GM23338 (cell line): Measurements from ENCODE around the gene HOXB5. TPM values are rescaled to one million over a fixed set of nuclear protein-coding genes. Genes with fewer than 3 reads are reported as not detected.

ENCODE experiments used
- ATAC-seq: fragments of 200-7000 bp; cut with Tn5 transposase; 3 replicates; pipeline ENCODE4 v1.9.1; 2020
- DNase-seq: peaks from one replicate; pipeline ENCODE4 v3.0.0-alpha.2; 2015; ENCODE audit warnings: low spot score
- H2AFZ ChIP-seq: fragments of 200-600 bp; sonication (generic); 2 replicates; pipeline ENCODE4 v1.8.0; 2016; ENCODE audit warnings: antibody characterized with exemption, mild to moderate bottlenecking, moderate library complexity
- H3F3A ChIP-seq: fragments of 200-600 bp; sonication (generic); replicated peaks from 2 replicates; pipeline ENCODE4 v1.8.0; 2017; ENCODE audit warnings: antibody characterized with exemption, mixed run types, low read depth
- H3K27ac ChIP-seq: fragments of 200-600 bp; sonication (generic); 2 replicates; pipeline ENCODE4 v1.6.1; 2016; ENCODE audit warnings: low read depth
- H3K27me3 ChIP-seq: fragments of 200-600 bp; sonication (generic); 2 replicates; pipeline ENCODE4 v1.8.0; 2016; ENCODE audit warnings: mild to moderate bottlenecking, mixed run types, moderate library complexity; ENCODE audit not compliant: insufficient read depth
- H3K36me3 ChIP-seq: fragments of 200-600 bp; sonication (generic); 2 replicates; pipeline ENCODE4 v1.8.0; 2016; ENCODE audit warnings: mild to moderate bottlenecking; ENCODE audit not compliant: insufficient read depth
- H3K4me1 ChIP-seq: fragments of 200-600 bp; sonication (generic); 2 replicates; pipeline ENCODE4 v1.8.0; 2016; ENCODE audit warnings: mild to moderate bottlenecking, moderate library complexity; ENCODE audit not compliant: insufficient read depth
- H3K4me2 ChIP-seq: fragments of 200-600 bp; sonication (generic); 2 replicates; pipeline ENCODE4 v1.7.1; 2017; ENCODE audit warnings: mixed run types
- H3K4me3 ChIP-seq: fragments of 200-600 bp; sonication (generic); 2 replicates; pipeline ENCODE4 v1.6.1; 2016; ENCODE audit warnings: mixed run types
- H3K79me2 ChIP-seq: fragments of 200-600 bp; sonication (generic); replicated peaks from 2 replicates; pipeline ENCODE4 v1.8.0; 2017; ENCODE audit warnings: mild to moderate bottlenecking; ENCODE audit not compliant: insufficient read depth
- H3K9me2 ChIP-seq: fragments of 200-600 bp; sonication (generic); 2 replicates; pipeline ENCODE4 v1.8.0; 2017; ENCODE audit not compliant: insufficient read depth
- H4K20me1 ChIP-seq: fragments of 200-600 bp; sonication (generic); replicated peaks from 2 replicates; pipeline ENCODE4 v1.8.0; 2017; ENCODE audit warnings: mild to moderate bottlenecking; ENCODE audit not compliant: insufficient read depth
- H3K27ac Mint-ChIP-seq: 2 replicates; pipeline ENCODE4 v1.8.0; 2020; ENCODE audit warnings: inconsistent platforms, mild to moderate bottlenecking, moderate library complexity, mixed read lengths
- H3K27me3 Mint-ChIP-seq: 3 replicates; pipeline ENCODE4 v1.8.0; 2022; ENCODE audit warnings: low read depth, mild to moderate bottlenecking, moderate library complexity, mixed read lengths, inconsistent platforms; ENCODE audit not compliant: insufficient read depth, poor library complexity
- H3K36me3 Mint-ChIP-seq: 3 replicates; pipeline ENCODE4 v1.8.0; 2021; ENCODE audit warnings: low read depth, mild to moderate bottlenecking, inconsistent platforms, moderate library complexity, mixed read lengths
- H3K4me1 Mint-ChIP-seq: 3 replicates; pipeline ENCODE4 v1.8.0; 2020; ENCODE audit warnings: mild to moderate bottlenecking, inconsistent platforms, mixed read lengths
- H3K4me3 Mint-ChIP-seq: 3 replicates; pipeline ENCODE4 v1.8.0; 2021; ENCODE audit warnings: moderate library complexity, mild to moderate bottlenecking, inconsistent platforms, mixed read lengths
- H3K9me3 Mint-ChIP-seq: 3 replicates; pipeline ENCODE4 v1.8.0; 2020; ENCODE audit warnings: moderate library complexity, mild to moderate bottlenecking, inconsistent platforms, mixed read lengths
- CTCF ChIP-seq, 2 experiments: fragments of 200-600 bp in 1 of 2; sonication (generic) in 1 of 2; conservative IDR thresholded peaks; 2 replicates each; pipeline versions ENCODE4 v1.5.1 to v1.6.1; 2016 to 2017; ENCODE audit warnings: antibody characterized with exemption in 2 of 2, low read depth in 2 of 2, mild to moderate bottlenecking in 2 of 2, moderate library complexity in 1 of 2
- EZH2 ChIP-seq: fragments of 200-600 bp; sonication (generic); IDR thresholded peaks from one replicate; pipeline ENCODE4 v1.8.0; 2017; ENCODE audit warnings: antibody characterized with exemption, mild to moderate bottlenecking, low read depth; ENCODE audit not compliant: unreplicated experiment
- EZH2phosphoT487 ChIP-seq: fragments of 200-600 bp; sonication (generic); IDR thresholded peaks from one replicate; pipeline ENCODE4 v1.8.1; 2018; ENCODE audit warnings: antibody characterized with exemption; ENCODE audit not compliant: unreplicated experiment
- JUNB ChIP-seq: IDR thresholded peaks from one replicate; pipeline ENCODE4 v1.6.1; 2016; ENCODE audit warnings: antibody characterized with exemption; ENCODE audit not compliant: unreplicated experiment
- NANOG ChIP-seq: IDR thresholded peaks from 2 replicates; pipeline ENCODE4 v1.6.1; 2016; ENCODE audit warnings: antibody characterized with exemption, borderline replicate concordance
- REST ChIP-seq: IDR thresholded peaks from one replicate; pipeline ENCODE4 v1.6.1; 2018; ENCODE audit warnings: antibody characterized with exemption; ENCODE audit not compliant: unreplicated experiment
- ZNF114 ChIP-seq: fragments of 250-450 bp; sonication (Bioruptor Pico); IDR thresholded peaks from 2 replicates; pipeline ENCODE4 v1.5.0; 2020; ENCODE audit warnings: mild to moderate bottlenecking, moderate library complexity
- polyA plus RNA-seq: library from polyadenylated mRNA; unstranded; fragments of >200 nt; fragmentation: Nextera tagmentation; extraction: Ambion mirVana; gene quantifications from 2 replicates; pipeline ENCODE4 v1.2.1, GENCODE V29; 2016
- total RNA-seq: library from RNA; depleted of rRNA; stranded (reverse); fragments of >200 nt; shearing (Covaris generic); gene quantifications from 2 replicates; pipeline ENCODE4 v1.2.3, GENCODE V29; 2014

Gene HOXB5
- total and polyA plus RNA-seq, 2 experiments from 2014 or later, result not detected

- no peaks in the 10 kb centered on the region for H3K79me2 ChIP-seq
- peaks cover 43% of the 10 kb centered on the region for H3K4me1 Mint-ChIP-seq
- no peaks in the 10 kb centered on the region for H3K36me3 Mint-ChIP-seq
- peaks cover 100% of the 10 kb centered on the region for H3K27me3 Mint-ChIP-seq
- peaks cover 65% of the 10 kb centered on the region for H3K4me1 ChIP-seq
- no peak within 1 kb of the TSS for H2AFZ ChIP-seq
- ATAC-seq, result no peak
- H4K20me1 ChIP-seq, result peaks cover 57% of the 10 kb centered on the region
- H3K9me2 ChIP-seq, result no peaks in the 10 kb centered on the region
- H3K4me3 Mint-ChIP-seq, result no peak within 1 kb of the TSS; the same call in 2 of the 3 replicates
- peak within 1 kb of the TSS; percentile 53; the same call in 1 of the 2 replicates for H3K4me2 ChIP-seq
- H3F3A ChIP-seq, result peaks cover 65% of the 10 kb centered on the region
- H3K27ac Mint-ChIP-seq, result no peak within 1 kb of the TSS
- H3K9me3 Mint-ChIP-seq, result no peaks in the 10 kb centered on the region; the same call in 2 of the 3 replicates
- TF ChIP-seq CTCF (conservative IDR thresholded peaks at IDR 0.05; ENCODE audit: low read depth in 2 of 2) (no peak), EZH2 (peak; percentile 90)
- no peaks in the 10 kb centered on the region for H3K36me3 ChIP-seq
- DNase-seq, result no peak
- no peak within 1 kb of the TSS for H3K27ac ChIP-seq
- peaks cover 100% of the 10 kb centered on the region for H3K27me3 ChIP-seq
- H3K4me3 ChIP-seq, result no peak within 1 kb of the TSS
Observed at GRCh38 chr17:48589831-48590606, 3.6 kb downstream of the HOXB5 start, which contains the start of gene HOXB3. TSS of gene HOXB3 (minus strand) at chr17:48590241. CDS start at chr17:48552474, 37,767 bp downstream.

GRCh38 chr17:48589060-48589830, 4.3 kb downstream of the HOXB5 start:
- no peak overlapping the region; the same call in 2 of the 3 replicates for H3K4me3 Mint-ChIP-seq
- H3K4me1 ChIP-seq, result peaks cover 59% of the 10 kb centered on the region
- DNase-seq (no peak), ATAC-seq (no peak)
- peak overlapping the region; percentile 53; the same call in 1 of the 2 replicates for H3K4me2 ChIP-seq
- H3K27me3 ChIP-seq, result peaks cover 100% of the 10 kb centered on the region
- H3K36me3 Mint-ChIP-seq, result no peaks in the 10 kb centered on the region
- no peaks in the 10 kb centered on the region for H3K79me2 ChIP-seq
- peaks cover 47% of the 10 kb centered on the region for H3K4me1 Mint-ChIP-seq
- H2AFZ ChIP-seq, result no peak overlapping the region
- no peak overlapping the region for H3K27ac Mint-ChIP-seq
- H3K9me3 Mint-ChIP-seq, result no peaks in the 10 kb centered on the region; the same call in 1 of the 3 replicates
- H3K4me3 ChIP-seq, result no peak overlapping the region
- peaks cover 100% of the 10 kb centered on the region for H3K27me3 Mint-ChIP-seq
- no peak overlapping the region for H3K27ac ChIP-seq
- H3F3A ChIP-seq, result peaks cover 60% of the 10 kb centered on the region
- TF ChIP-seq EZH2 (peak; percentile 90), NANOG (no peak)
- H4K20me1 ChIP-seq, result peaks cover 56% of the 10 kb centered on the region
- no peaks in the 10 kb centered on the region for H3K36me3 ChIP-seq
- H3K9me2 ChIP-seq, result no peaks in the 10 kb centered on the region

- Histone ChIP-seq H2AFZ (no peak overlapping the region), H3F3A (peaks cover 64% of the 10 kb centered on the region), H3K4me2 (no peak overlapping the region), H3K9me2 (no peaks in the 10 kb centered on the region), H3K4me3 (no peak overlapping the region), H3K27me3 (peaks cover 100% of the 10 kb centered on the region), H3K36me3 (no peaks in the 10 kb centered on the region), H3K27ac (no peak overlapping the region), H4K20me1 (peaks cover 61% of the 10 kb centered on the region), H3K79me2 (no peaks in the 10 kb centered on the region), H3K4me1 (peaks cover 56% of the 10 kb centered on the region)
- Mint-ChIP-seq H3K9me3 (no peaks in the 10 kb centered on the region; the same call in 1 of the 3 replicates), H3K27ac (no peak overlapping the region), H3K4me3 (no peak overlapping the region), H3K27me3 (peaks cover 100% of the 10 kb centered on the region), H3K4me1 (peaks cover 41% of the 10 kb centered on the region), H3K36me3 (no peaks in the 10 kb centered on the region)
- DNase-seq (no peak), ATAC-seq (no peak)
- TF ChIP-seq JUNB (no peak), ZNF114 (CRISPR knock-in tag) (no peak), REST (no peak), EZH2phosphoT487 (no peak)
Observed at GRCh38 chr17:48588528-48588927, 5.1 kb downstream of the HOXB5 start.
